Endodermal cell (in vitro differentiated cells): ENCODE measurements around the gene LDLRAD4. TPM values are rescaled to one million over a fixed set of nuclear protein-coding genes. Genes with fewer than 3 reads are reported as not detected.

Experiments used
- DNase-seq: peaks from one replicate; pipeline ENCODE4 v3.0.0-alpha.2; 2017
- H3K27ac ChIP-seq: 2 replicates; pipeline ENCODE4 v1.5.1; 2013; ENCODE audit warnings: mild to moderate bottlenecking, low read depth, low read length, moderate library complexity
- H3K27me3 ChIP-seq: 2 replicates; pipeline ENCODE4 v1.6.1; 2013; ENCODE audit warnings: mild to moderate bottlenecking, low read length, moderate library complexity; ENCODE audit not compliant: insufficient read depth, control insufficient read depth, poor library complexity, severe bottlenecking
- H3K36me3 ChIP-seq: 2 replicates; pipeline ENCODE4 v1.7.0; 2013; ENCODE audit warnings: mild to moderate bottlenecking, low read length, moderate library complexity; ENCODE audit not compliant: control insufficient read depth, insufficient read depth
- H3K4me1 ChIP-seq: one replicate; pipeline ENCODE4 v1.7.0; 2013; ENCODE audit warnings: low read length; ENCODE audit not compliant: control insufficient read depth, insufficient read depth
- H3K4me3 ChIP-seq: 2 replicates; pipeline ENCODE4 v1.5.1; 2013; ENCODE audit warnings: mild to moderate bottlenecking, low read length, moderate library complexity
- H3K9ac ChIP-seq: 2 replicates; pipeline ENCODE4 v1.6.1; 2013; ENCODE audit warnings: mild to moderate bottlenecking, low read length, moderate library complexity; ENCODE audit not compliant: poor library complexity, severe bottlenecking; ENCODE audit errors: extremely low read depth
- H3K9me3 ChIP-seq: 2 replicates; pipeline ENCODE4 v1.6.1; 2013; ENCODE audit warnings: mild to moderate bottlenecking, low read length, moderate library complexity; ENCODE audit not compliant: control insufficient read depth
- H3K27ac Mint-ChIP-seq: 2 replicates; pipeline ENCODE4 v1.8.0; 2020; ENCODE audit warnings: mixed read lengths
- H3K27me3 Mint-ChIP-seq: 2 replicates; pipeline ENCODE4 v1.8.0; 2021; ENCODE audit warnings: mild to moderate bottlenecking, mixed read lengths; ENCODE audit not compliant: insufficient read depth
- H3K36me3 Mint-ChIP-seq: 2 replicates; pipeline ENCODE4 v1.8.0; 2020; ENCODE audit warnings: low read depth, mixed read lengths
- H3K4me1 Mint-ChIP-seq: 2 replicates; pipeline ENCODE4 v1.8.0; 2020; ENCODE audit warnings: mixed read lengths
- H3K4me3 Mint-ChIP-seq: 2 replicates; pipeline ENCODE4 v1.8.0; 2020; ENCODE audit warnings: mild to moderate bottlenecking, moderate library complexity, mixed read lengths
- H3K9me3 Mint-ChIP-seq: 2 replicates; pipeline ENCODE4 v1.8.0; 2020; ENCODE audit warnings: mild to moderate bottlenecking, mixed read lengths
- CTCF ChIP-seq: fragments of 200-600 bp; sonication (generic); conservative IDR thresholded peaks from 2 replicates; pipeline ENCODE4 v1.5.0; 2021; ENCODE audit warnings: antibody characterized with exemption, mild to moderate bottlenecking
- WGBS, 2 experiments: methylation state at CpG; one replicate each; pipeline versions ENCODE4 v1.1.5 to v1.1.7; 2013; ENCODE audit warnings: missing lambda C conversion rate in 2 of 2, mixed read lengths in 1 of 2; ENCODE audit not compliant: insufficient coverage in 1 of 2, insufficient read length in 1 of 2; 5-methylcytosine and 5-hydroxymethylcytosine counted together
- total RNA-seq, 2 donors: library from RNA; stranded (reverse); fragmentation: NEBNext Ultra II Directional in 1 of 2; extraction: Animal tissue kit (Norgen Biotek cat#: 25700) in 1 of 2; gene quantifications; 2 replicates in 1 of 2; 3 replicates in 1 of 2; pipeline ENCODE4 v1.2.1, GENCODE V29; 2021

LDLRAD4 gene
- total RNA-seq, 2 donors from 2014 or later, result 14.9 to 15.1 TPM

- Mint-ChIP-seq H3K27ac (no peak overlapping the region), H3K4me1 (peaks cover 47% of the 10 kb centered on the region), H3K4me3 (no peak overlapping the region), H3K9me3 (no peaks in the 10 kb centered on the region), H3K36me3 (no peaks in the 10 kb centered on the region), H3K27me3 (peaks cover 63% of the 10 kb centered on the region)
- H3K4me1 ChIP-seq, result peaks cover 14% of the 10 kb centered on the region
- WGBS, 2 experiments, result 79 to 83% methylated on average over 8 to 10 of the region's 10 CpGs
- H3K9ac ChIP-seq, result no peak overlapping the region
- H3K27ac ChIP-seq, result no peak overlapping the region
- DNase-seq, result no peak
- H3K27me3 ChIP-seq, result peaks cover 52% of the 10 kb centered on the region
- no peaks in the 10 kb centered on the region for H3K36me3 ChIP-seq
- TF ChIP-seq CTCF, result no peak
- no peaks in the 10 kb centered on the region for H3K9me3 ChIP-seq
- H3K4me3 ChIP-seq, result no peak overlapping the region
These were observed 232.0 kb downstream of the LDLRAD4 start for GRCh38 chr18:13450289-13451212.

DNA sequence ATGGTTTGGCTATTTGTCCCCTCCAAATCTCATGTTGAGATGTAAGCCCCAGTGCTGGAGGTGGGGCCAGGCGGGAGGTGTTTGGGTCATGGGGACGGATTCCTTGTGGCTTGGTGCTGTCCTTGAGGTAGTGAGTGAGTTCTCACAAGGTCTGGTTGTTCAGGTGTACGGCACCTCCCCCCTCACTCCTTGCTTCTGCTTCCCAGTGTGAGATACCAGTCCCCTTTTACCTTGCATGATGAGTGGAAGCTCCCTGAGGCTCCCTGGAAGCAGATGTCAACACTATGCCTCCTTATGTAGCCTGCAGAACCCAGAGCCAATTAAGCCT lies 232.6 kb downstream of the LDLRAD4 start:
- Mint-ChIP-seq H3K4me1 (peaks cover 47% of the 10 kb centered on the region), H3K4me3 (no peak overlapping the region), H3K27me3 (peaks cover 63% of the 10 kb centered on the region), H3K27ac (no peak overlapping the region), H3K9me3 (no peaks in the 10 kb centered on the region), H3K36me3 (no peaks in the 10 kb centered on the region)
- Histone ChIP-seq H3K27me3 (peaks cover 52% of the 10 kb centered on the region), H3K36me3 (no peaks in the 10 kb centered on the region), H3K9me3 (no peaks in the 10 kb centered on the region), H3K27ac (no peak overlapping the region), H3K9ac (no peak overlapping the region), H3K4me3 (no peak overlapping the region), H3K4me1 (peaks cover 14% of the 10 kb centered on the region)
- WGBS, 2 experiments, result 93 to 100% methylated on average over 2 to 3 of the region's 3 CpGs
- no peak for DNase-seq
- no peak for TF ChIP-seq CTCF

DNA sequence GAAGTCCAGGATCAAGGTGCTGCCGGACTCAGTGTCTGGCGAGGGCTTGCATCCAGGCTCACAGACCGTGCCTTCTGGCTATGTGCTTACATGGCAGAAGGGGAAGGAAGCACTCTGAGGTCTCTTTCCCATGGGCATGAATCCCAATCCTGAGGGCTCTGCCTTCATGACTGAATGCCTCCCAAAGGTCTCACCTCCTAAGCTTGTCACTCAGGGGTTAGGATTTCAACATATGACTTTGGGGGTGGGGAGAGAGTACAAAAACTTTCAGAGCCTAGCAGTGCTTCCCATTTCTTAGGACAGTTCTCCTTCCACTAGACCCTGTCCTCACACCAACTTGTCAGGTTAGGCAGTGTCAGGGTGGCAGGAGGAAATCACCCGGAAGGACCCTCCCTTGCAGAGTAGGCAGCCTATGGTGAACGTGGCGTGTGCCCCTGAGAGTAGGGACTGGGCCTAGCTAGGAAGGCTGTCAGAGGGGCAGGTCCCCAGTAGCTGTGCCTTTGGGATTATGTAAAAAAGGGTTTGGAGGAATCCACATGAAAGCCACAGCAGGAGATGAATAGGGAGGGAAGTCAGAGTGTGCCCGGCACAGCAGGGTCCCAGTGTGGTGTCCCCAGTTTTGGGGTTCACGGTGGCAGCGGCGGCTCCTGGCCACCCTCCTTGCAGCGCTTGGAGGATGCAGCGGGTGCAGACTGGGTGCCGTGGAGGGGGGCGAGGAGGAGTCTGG lies 233.3 kb downstream of the LDLRAD4 start:
- DNase-seq, result peak; percentile 80
- Histone ChIP-seq H3K27me3 (peaks cover 52% of the 10 kb centered on the region), H3K36me3 (no peaks in the 10 kb centered on the region), H3K9ac (no peak overlapping the region), H3K4me3 (no peak overlapping the region), H3K9me3 (no peaks in the 10 kb centered on the region), H3K4me1 (peaks cover 10% of the 10 kb centered on the region), H3K27ac (peak overlapping the region; percentile 73)
- Mint-ChIP-seq H3K9me3 (no peaks in the 10 kb centered on the region), H3K4me1 (peaks cover 45% of the 10 kb centered on the region), H3K27ac (peak overlapping the region; percentile 9), H3K36me3 (no peaks in the 10 kb centered on the region), H3K27me3 (peaks cover 63% of the 10 kb centered on the region), H3K4me3 (peak overlapping the region; percentile 10)
- TF ChIP-seq CTCF, result no peak
- WGBS, 2 experiments, result 52 to 86% methylated on average over 4 to 14 of the region's 14 CpGs
